ENCODE results near the gene PLCG1.

GRCh38 chr20:41224281-41224680 lies 86.9 kb downstream of the PLCG1 start:
- TF ChIP-seq, protein P1, sequence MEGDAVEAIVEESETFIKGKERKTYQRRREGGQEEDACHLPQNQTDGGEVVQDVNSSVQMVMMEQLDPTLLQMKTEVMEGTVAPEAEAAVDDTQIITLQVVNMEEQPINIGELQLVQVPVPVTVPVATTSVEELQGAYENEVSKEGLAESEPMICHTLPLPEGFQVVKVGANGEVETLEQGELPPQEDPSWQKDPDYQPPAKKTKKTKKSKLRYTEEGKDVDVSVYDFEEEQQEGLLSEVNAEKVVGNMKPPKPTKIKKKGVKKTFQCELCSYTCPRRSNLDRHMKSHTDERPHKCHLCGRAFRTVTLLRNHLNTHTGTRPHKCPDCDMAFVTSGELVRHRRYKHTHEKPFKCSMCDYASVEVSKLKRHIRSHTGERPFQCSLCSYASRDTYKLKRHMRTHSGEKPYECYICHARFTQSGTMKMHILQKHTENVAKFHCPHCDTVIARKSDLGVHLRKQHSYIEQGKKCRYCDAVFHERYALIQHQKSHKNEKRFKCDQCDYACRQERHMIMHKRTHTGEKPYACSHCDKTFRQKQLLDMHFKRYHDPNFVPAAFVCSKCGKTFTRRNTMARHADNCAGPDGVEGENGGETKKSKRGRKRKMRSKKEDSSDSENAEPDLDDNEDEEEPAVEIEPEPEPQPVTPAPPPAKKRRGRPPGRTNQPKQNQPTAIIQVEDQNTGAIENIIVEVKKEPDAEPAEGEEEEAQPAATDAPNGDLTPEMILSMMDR (IDR thresholded peaks at IDR 0.05; ENCODE audit: low read depth, low read length, poor library complexity, severe bottlenecking): no peak
- TF ChIP-seq EZH2phosphoT487 (IDR thresholded peaks at IDR 0.05; ENCODE audit: borderline replicate concordance, low read length): no peak

All from DOHH2 (cell line).